PC-9 (cell line): ENCODE results near the gene ASIC3.

Source experiments
- EZH2 ChIP-seq: fragments of 200-600 bp; sonication (generic); IDR thresholded peaks from 2 replicates; pipeline ENCODE4 v1.8.0; 2017; ENCODE audit warnings: antibody characterized with exemption, low read depth
- TF ChIP-seq, protein P1 (sequence below): fragments of 200-600 bp; sonication (generic); conservative IDR thresholded peaks from 2 replicates; pipeline ENCODE4 v1.6.1; 2017; ENCODE audit warnings: mixed run types, antibody characterized with exemption, mild to moderate bottlenecking, moderate library complexity

DNA sequence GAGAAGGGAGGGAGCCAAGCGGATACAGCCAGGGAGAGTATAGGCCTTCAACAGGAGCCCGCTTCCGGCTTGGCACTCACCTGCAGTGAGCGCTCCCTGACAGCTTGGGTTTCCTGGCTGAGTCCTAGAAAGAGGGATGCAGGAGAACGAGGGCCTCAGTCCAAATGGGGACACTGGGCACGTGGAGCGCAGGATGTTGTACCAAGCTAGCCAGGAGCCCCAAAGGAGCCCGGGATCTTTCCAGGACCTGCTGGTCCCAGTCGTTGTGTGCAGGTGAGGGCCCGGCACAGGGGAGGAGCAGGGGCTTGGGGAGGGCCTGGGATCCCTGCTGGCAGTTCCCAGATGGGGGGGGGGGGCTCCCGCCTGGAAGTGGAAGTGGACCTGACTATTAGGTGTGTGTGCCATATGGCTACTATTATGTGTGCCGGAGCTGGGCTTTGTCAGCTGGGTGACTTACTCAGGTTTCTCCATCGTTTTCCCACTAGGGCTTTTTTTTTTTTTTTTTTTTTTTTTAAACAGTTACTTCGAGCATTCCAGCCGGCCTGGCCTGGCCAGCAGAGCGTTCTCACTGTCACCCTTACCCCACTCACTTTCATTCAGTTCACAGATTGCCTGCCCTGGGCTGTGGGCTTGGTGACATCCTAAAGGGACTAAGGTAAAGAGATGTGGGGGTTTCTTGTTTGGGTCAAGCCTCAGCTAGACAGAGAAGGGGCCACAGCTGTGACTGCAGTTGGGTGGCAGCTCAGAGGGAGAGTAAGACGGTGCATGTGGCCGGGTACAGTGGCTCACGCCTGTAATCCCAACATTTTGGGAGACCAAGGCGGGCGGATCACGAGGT lies 41.8 kb downstream of the ASIC3 start:
- TF ChIP-seq, protein P1, sequence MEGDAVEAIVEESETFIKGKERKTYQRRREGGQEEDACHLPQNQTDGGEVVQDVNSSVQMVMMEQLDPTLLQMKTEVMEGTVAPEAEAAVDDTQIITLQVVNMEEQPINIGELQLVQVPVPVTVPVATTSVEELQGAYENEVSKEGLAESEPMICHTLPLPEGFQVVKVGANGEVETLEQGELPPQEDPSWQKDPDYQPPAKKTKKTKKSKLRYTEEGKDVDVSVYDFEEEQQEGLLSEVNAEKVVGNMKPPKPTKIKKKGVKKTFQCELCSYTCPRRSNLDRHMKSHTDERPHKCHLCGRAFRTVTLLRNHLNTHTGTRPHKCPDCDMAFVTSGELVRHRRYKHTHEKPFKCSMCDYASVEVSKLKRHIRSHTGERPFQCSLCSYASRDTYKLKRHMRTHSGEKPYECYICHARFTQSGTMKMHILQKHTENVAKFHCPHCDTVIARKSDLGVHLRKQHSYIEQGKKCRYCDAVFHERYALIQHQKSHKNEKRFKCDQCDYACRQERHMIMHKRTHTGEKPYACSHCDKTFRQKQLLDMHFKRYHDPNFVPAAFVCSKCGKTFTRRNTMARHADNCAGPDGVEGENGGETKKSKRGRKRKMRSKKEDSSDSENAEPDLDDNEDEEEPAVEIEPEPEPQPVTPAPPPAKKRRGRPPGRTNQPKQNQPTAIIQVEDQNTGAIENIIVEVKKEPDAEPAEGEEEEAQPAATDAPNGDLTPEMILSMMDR: no peak
- TF ChIP-seq EZH2: no peak
